ENCODE results near the gene HACD4. TPM values are rescaled to one million over a fixed set of nuclear protein-coding genes. Genes with fewer than 3 reads are reported as not detected.

Gene HACD4
- total and polyA plus RNA-seq, 8 donors, result 0.29 to 12.1 (median 4.7) TPM

DNA sequence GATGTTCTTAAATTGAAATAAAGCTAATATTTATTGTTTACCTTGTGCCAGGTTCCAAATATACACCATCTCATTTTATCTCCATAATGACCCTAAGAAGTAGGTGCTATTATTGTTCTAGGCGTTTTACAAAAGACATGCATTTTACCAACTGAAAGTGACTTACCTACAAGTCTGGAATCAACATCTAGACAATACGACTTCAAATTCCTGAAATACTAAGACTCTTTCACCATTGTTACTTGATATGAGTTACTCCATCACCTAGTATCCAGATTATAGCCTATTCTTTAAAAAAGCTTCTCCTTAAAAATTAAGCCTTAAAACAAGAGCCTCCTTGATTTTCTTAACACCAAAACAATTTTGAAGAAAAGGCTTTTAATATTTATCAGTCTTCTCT is 13.3 kb downstream of the HACD4 start:
- Histone ChIP-seq H3K36me3 (peaks cover 0 to 10% (median 4%) of the 10 kb centered on the region in 4 donors), H3K27me3 (no peaks in the 10 kb centered on the region), H3K27ac (no peak overlapping the region), H3K4me3 (no peak overlapping the region), H3K4me1 (peaks cover 0 to 13% (median 5%) of the 10 kb centered on the region in 4 donors), H3K9me3 (no peaks in the 10 kb centered on the region)
- 80 to 94% (median 85%) methylated on average over 2 of the region's 2 CpGs for WGBS, 5 donors
- DNase-seq, result no peak
- intact Hi-C loops (cut with DNase I; ENCODE audit: low total_unique reads), result no loop called here
- TF ChIP-seq POLR2AphosphoS5 (IDR thresholded peaks at IDR 0.05) (no peak), POLR2A (IDR thresholded peaks at IDR 0.05) (no peak), EP300 (IDR thresholded peaks at IDR 0.05) (no peak)
- TF ChIP-seq, protein P1, sequence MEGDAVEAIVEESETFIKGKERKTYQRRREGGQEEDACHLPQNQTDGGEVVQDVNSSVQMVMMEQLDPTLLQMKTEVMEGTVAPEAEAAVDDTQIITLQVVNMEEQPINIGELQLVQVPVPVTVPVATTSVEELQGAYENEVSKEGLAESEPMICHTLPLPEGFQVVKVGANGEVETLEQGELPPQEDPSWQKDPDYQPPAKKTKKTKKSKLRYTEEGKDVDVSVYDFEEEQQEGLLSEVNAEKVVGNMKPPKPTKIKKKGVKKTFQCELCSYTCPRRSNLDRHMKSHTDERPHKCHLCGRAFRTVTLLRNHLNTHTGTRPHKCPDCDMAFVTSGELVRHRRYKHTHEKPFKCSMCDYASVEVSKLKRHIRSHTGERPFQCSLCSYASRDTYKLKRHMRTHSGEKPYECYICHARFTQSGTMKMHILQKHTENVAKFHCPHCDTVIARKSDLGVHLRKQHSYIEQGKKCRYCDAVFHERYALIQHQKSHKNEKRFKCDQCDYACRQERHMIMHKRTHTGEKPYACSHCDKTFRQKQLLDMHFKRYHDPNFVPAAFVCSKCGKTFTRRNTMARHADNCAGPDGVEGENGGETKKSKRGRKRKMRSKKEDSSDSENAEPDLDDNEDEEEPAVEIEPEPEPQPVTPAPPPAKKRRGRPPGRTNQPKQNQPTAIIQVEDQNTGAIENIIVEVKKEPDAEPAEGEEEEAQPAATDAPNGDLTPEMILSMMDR (IDR thresholded peaks at IDR 0.05), result no peak

DNA sequence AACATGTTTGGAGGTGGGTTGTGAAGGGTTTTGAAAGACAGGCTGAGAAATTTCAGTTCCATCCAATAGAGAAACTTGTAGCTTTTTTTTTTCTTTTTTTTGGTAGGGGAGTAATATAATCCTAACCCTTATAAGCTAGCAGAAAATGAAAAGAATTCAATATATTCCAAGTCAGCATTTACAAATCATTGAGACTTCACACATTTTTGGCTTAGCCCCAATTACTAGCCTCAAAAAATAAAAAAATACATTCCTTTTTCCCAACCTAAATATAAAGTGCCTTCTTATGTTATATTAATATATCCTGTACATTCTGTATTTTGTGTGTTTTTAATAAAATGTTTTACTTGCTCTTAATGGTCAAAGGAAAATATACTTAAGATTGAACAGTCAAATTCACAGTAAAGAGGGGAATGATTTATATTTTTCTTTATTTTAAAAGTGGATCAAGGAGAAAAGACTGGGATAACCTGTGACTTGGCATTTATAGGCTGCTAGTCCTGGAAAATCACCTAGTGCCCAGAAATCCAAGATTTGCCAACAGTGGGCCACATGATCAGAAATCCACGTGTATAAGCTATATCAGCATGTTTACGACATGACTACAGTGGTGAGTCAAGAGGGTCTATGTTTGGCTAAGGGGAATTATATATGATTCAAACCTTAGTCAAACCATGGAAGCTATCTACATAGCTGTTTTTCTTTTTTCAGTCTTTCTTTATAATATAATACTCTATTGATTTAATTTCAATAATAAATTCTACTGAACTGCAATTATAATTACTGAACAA is 14.5 kb downstream of the HACD4 start:
- Histone ChIP-seq H3K27ac (no peak overlapping the region), H3K4me3 (no peak overlapping the region), H3K27me3 (no peaks in the 10 kb centered on the region), H3K4me1 (peaks cover 0 to 13% (median 5%) of the 10 kb centered on the region in 4 donors), H3K36me3 (peaks cover 0 to 13% (median 4%) of the 10 kb centered on the region in 4 donors), H3K9me3 (no peaks in the 10 kb centered on the region)
- no peak for DNase-seq
- whole genome bisulfite sequencing, 5 donors, result 58 to 76% (median 69%) methylated on average over 2 of the region's 2 CpGs
- intact Hi-C loops (cut with DNase I; ENCODE audit: low total_unique reads), result no loop called here
- TF ChIP-seq EP300 (IDR thresholded peaks at IDR 0.05), result no peak
- TF ChIP-seq POLR2AphosphoS5 (IDR thresholded peaks at IDR 0.05), result no peak

DNA sequence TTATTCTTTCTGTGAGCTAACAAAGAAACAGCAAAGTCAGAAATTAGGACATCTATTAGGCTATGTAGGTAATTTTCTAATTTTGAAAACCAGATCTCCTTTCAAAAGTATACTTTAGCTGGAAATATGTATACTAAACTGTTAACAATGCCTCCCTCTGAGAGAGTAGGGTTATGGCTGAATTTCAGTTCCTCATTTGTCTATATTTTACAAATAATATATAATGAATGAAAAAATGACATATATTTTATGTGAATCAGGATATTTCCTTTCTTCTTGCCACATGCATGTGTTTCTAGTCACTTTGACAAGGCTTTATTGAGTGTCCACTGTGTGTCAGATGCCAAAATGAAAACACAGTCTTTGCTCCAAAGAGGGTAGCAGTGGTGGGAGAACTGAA is 15.4 kb downstream of the HACD4 start:
- Histone ChIP-seq H3K27me3 (no peaks in the 10 kb centered on the region), H3K36me3 (peaks cover 0 to 15% (median 8%) of the 10 kb centered on the region in 4 donors), H3K4me1 (peaks cover 0 to 13% (median 5%) of the 10 kb centered on the region in 4 donors), H3K4me3 (no peak overlapping the region), H3K9me3 (no peaks in the 10 kb centered on the region), H3K27ac (no peak overlapping the region)
- intact Hi-C loops (cut with DNase I; ENCODE audit: low total_unique reads), result no loop called here
- DNase-seq, result no peak
- TF ChIP-seq POLR2A (IDR thresholded peaks at IDR 0.05) (no peak), EP300 (IDR thresholded peaks at IDR 0.05) (no peak), POLR2AphosphoS5 (IDR thresholded peaks at IDR 0.05) (no peak)
- TF ChIP-seq, protein P1 (IDR thresholded peaks at IDR 0.05), result no peak

DNA sequence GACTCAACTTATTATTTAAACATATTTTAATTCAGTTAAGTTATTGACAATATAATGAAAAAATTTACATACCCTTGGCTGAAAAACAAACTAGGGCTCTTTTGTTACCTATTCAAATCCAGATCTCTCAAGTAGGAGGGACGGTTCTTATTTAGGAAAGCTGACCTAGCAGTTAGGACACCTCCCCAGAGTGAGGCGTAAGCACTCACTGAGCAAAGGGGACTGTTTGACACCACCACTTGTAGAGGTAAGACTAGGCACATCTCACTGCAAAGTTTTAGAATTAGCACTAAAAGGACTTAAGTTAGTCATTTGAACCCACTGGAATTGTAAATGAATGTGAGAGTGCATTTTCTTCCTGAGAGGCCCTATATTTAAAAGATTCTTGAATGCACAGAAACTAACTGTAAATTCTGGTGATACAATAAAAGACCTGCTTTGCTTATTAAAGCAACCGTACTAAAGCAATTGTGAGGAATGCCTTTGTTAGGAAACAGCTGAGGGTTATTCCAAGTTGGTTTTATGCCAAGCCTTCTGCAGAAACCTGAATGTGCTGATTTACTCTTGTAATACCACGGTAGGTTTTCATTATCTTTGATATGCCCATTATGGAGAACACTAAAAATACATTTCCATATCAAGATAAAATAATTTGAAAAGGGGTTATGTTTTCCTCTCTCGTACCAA is 16.2 kb downstream of the HACD4 start:
- intact Hi-C loops (cut with DNase I; ENCODE audit: low total_unique reads), result no loop called here
- Histone ChIP-seq H3K4me1 (peaks cover 0 to 13% (median 5%) of the 10 kb centered on the region in 4 donors), H3K9me3 (no peaks in the 10 kb centered on the region), H3K27me3 (no peaks in the 10 kb centered on the region), H3K36me3 (peaks cover 0 to 22% (median 15%) of the 10 kb centered on the region in 4 donors), H3K4me3 (no peak overlapping the region), H3K27ac (no peak overlapping the region)
- 36 to 61% (median 41%) methylated on average over 5 of the region's 5 CpGs for WGBS, 5 donors
- no peak for DNase-seq
- TF ChIP-seq POLR2A (IDR thresholded peaks at IDR 0.05) (no peak), POLR2AphosphoS5 (IDR thresholded peaks at IDR 0.05) (no peak), EP300 (IDR thresholded peaks at IDR 0.05) (no peak)
- TF ChIP-seq, protein P1 (IDR thresholded peaks at IDR 0.05), result no peak

All from stomach (tissue), 9 donors.